ENCODE results near the gene CNTNAP5. TPM values are rescaled to one million over a fixed set of nuclear protein-coding genes. Genes with fewer than 3 reads are reported as not detected.

The CNTNAP5 gene
- total RNA-seq, 1 experiment from 2014 or later: not detected

GRCh38 chr2:124875627-124876244 is 850.6 kb downstream of the CNTNAP5 start:
- in situ Hi-C loops (cut with HindIII; ENCODE audit: low pct_unique_long_range_greater_than_20kb, low sequenced_read_pairs): no loop called here
- DNase-seq (ENCODE audit: low read depth, low spot score): no peak
- no peaks in the 10 kb centered on the region for H3K4me1 ChIP-seq (ENCODE audit: control insufficient read depth, insufficient read depth, low read length)
- intact Hi-C loops (cut with micrococcal nuclease; ENCODE audit: unreplicated experiment): no loop called here
- H3K27me3 ChIP-seq (ENCODE audit: control insufficient read depth, insufficient read depth, low read length): no peaks in the 10 kb centered on the region
- H3K36me3 ChIP-seq (ENCODE audit: control insufficient read depth, insufficient read depth, low read length): no peaks in the 10 kb centered on the region
- BruUV-seq (replicated peaks): no TSS peak
- no peak overlapping the region for H3K4me3 ChIP-seq (ENCODE audit: low read depth in 2 of 2, low read length in 2 of 2)
- H3K27ac ChIP-seq (ENCODE audit: low read length): no peak overlapping the region
- ChIA-PET CTCF (no interaction called here), POLR2A (no interaction called here)
- no peak for ATAC-seq
- no peaks in the 10 kb centered on the region for H3K9me3 ChIP-seq (ENCODE audit: control insufficient read depth, insufficient read depth, low read depth, low read length)
- TF ChIP-seq CTCF (IDR thresholded peaks at IDR 0.05): no peak
- no peak for TF ChIP-seq SIN3A (IDR thresholded peaks at IDR 0.05; ENCODE audit: borderline replicate concordance, insufficient read depth, low read depth, low read length)
- TF ChIP-seq POLR2AphosphoS5 (IDR thresholded peaks at IDR 0.05; ENCODE audit: low read depth, low read length): no peak
- TF ChIP-seq REST (IDR thresholded peaks at IDR 0.05; ENCODE audit: insufficient read depth in 1 of 2, low read depth in 2 of 2, low read length in 1 of 2): no peak
- no peak for TF ChIP-seq TCF7L2 (IDR thresholded peaks at IDR 0.05; ENCODE audit: low read depth, low read length)

- in situ Hi-C loops (cut with HindIII; ENCODE audit: low pct_unique_long_range_greater_than_20kb, low sequenced_read_pairs): no loop called here
- H3K4me3 ChIP-seq (ENCODE audit: low read depth in 2 of 2, low read length in 2 of 2): no peak overlapping the region
- no peaks in the 10 kb centered on the region for H3K27me3 ChIP-seq (ENCODE audit: control insufficient read depth, insufficient read depth, low read length)
- H3K27ac ChIP-seq (ENCODE audit: low read length): no peak overlapping the region
- H3K4me1 ChIP-seq (ENCODE audit: control insufficient read depth, insufficient read depth, low read length): no peaks in the 10 kb centered on the region
- no peaks in the 10 kb centered on the region for H3K36me3 ChIP-seq (ENCODE audit: control insufficient read depth, insufficient read depth, low read length)
- intact Hi-C loops (cut with micrococcal nuclease; ENCODE audit: unreplicated experiment): no loop called here
- BruUV-seq (replicated peaks): no TSS peak
- TF ChIP-seq CTCF (IDR thresholded peaks at IDR 0.05) (no peak), TCF7L2 (IDR thresholded peaks at IDR 0.05; ENCODE audit: low read depth, low read length) (no peak)
- H3K9me3 ChIP-seq (ENCODE audit: control insufficient read depth, insufficient read depth, low read depth, low read length): no peaks in the 10 kb centered on the region
- ATAC-seq (peak; percentile 94), DNase-seq (ENCODE audit: low read depth, low spot score) (no peak)
- POLR2A ChIA-PET: no interaction called here
- CTCF ChIA-PET: no interaction called here
These were observed 852.1 kb downstream of the CNTNAP5 start for GRCh38 chr2:124877141-124877577.
